ENCODE measurements around the gene BATF3. TPM values are rescaled to one million over a fixed set of nuclear protein-coding genes. Genes with fewer than 3 reads are reported as not detected.
A peak's percentile ranks its signal among the peaks of the same experiment; 100 is the strongest.

The BATF3 gene
- total RNA-seq, 4 donors from 2014 or later: 1.2 to 1.6 (median 1.2) TPM

GRCh38 chr1:212651977-212652376 is 47.7 kb downstream of the BATF3 start:
- DNase-seq: no peak
- Histone ChIP-seq H3K4me1 (peaks cover 4 to 5% of the 10 kb centered on the region in 2 donors), H3K27ac (no peak overlapping the region), H3K36me3 (no peaks in the 10 kb centered on the region), H3K4me3 (replicated peaks in 1 of 3) (no peak overlapping the region), H3K27me3 (no peaks in the 10 kb centered on the region), H3K9me3 (no peaks in the 10 kb centered on the region)
- intact Hi-C loops (cut with DNase I): no loop called here
- 96 to 97% methylated on average over 3 of the region's 3 CpGs for WGBS, 2 donors
- no peak for TF ChIP-seq POLR2A (IDR thresholded peaks at IDR 0.05)
- TF ChIP-seq, protein P1, sequence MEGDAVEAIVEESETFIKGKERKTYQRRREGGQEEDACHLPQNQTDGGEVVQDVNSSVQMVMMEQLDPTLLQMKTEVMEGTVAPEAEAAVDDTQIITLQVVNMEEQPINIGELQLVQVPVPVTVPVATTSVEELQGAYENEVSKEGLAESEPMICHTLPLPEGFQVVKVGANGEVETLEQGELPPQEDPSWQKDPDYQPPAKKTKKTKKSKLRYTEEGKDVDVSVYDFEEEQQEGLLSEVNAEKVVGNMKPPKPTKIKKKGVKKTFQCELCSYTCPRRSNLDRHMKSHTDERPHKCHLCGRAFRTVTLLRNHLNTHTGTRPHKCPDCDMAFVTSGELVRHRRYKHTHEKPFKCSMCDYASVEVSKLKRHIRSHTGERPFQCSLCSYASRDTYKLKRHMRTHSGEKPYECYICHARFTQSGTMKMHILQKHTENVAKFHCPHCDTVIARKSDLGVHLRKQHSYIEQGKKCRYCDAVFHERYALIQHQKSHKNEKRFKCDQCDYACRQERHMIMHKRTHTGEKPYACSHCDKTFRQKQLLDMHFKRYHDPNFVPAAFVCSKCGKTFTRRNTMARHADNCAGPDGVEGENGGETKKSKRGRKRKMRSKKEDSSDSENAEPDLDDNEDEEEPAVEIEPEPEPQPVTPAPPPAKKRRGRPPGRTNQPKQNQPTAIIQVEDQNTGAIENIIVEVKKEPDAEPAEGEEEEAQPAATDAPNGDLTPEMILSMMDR (IDR thresholded peaks at IDR 0.05): no peak

- Histone ChIP-seq H3K27ac (no peak overlapping the region), H3K9me3 (no peaks in the 10 kb centered on the region), H3K36me3 (no peaks in the 10 kb centered on the region), H3K4me1 (peaks cover 4 to 5% of the 10 kb centered on the region in 2 donors), H3K27me3 (no peaks in the 10 kb centered on the region), H3K4me3 (replicated peaks in 1 of 3) (no peak overlapping the region)
- 87 to 92% methylated on average over 4 of the region's 4 CpGs for WGBS, 2 donors
- TF ChIP-seq, protein P1 (IDR thresholded peaks at IDR 0.05): no peak
- TF ChIP-seq POLR2A (IDR thresholded peaks at IDR 0.05): no peak
- DNase-seq: no peak
- intact Hi-C loops (cut with DNase I): no loop called here
Observed at GRCh38 chr1:212651521-212651920, 48.1 kb downstream of the BATF3 start.

DNA sequence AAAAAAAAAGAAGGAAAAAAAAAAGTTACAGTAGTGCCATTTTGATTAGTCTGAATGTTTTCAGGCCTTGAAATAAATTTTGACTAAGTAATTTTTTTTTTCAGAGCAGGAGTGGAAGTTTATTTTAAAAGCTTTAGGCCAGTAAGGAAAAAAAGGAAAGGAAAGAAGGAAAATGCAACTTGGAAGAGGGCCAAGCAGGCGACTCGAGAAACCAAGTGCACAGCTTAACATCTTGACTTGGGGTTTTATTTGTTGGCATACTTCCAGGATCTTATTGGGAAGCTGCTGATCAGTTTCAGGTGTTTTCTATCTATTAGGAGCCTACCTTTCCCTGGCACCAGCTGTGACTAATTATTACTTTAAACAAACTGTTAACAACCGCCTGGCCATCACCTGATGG is 49.4 kb downstream of the BATF3 start:
- H3K27me3 ChIP-seq: no peaks in the 10 kb centered on the region
- peak in 1 of 2 donors; percentile 18 for DNase-seq
- TF ChIP-seq, protein P1 (IDR thresholded peaks at IDR 0.05): no peak
- no peak for TF ChIP-seq POLR2A (IDR thresholded peaks at IDR 0.05)
- no peak overlapping the region for H3K27ac ChIP-seq
- intact Hi-C loops (cut with DNase I): no loop called here
- no peak overlapping the region for H3K4me3 ChIP-seq (replicated peaks in 1 of 3)
- H3K4me1 ChIP-seq: peaks cover 4 to 5% of the 10 kb centered on the region in 2 donors
- no peaks in the 10 kb centered on the region for H3K9me3 ChIP-seq
- 33 to 35% methylated on average over 3 of the region's 3 CpGs for WGBS, 2 donors
- no peaks in the 10 kb centered on the region for H3K36me3 ChIP-seq

DNA sequence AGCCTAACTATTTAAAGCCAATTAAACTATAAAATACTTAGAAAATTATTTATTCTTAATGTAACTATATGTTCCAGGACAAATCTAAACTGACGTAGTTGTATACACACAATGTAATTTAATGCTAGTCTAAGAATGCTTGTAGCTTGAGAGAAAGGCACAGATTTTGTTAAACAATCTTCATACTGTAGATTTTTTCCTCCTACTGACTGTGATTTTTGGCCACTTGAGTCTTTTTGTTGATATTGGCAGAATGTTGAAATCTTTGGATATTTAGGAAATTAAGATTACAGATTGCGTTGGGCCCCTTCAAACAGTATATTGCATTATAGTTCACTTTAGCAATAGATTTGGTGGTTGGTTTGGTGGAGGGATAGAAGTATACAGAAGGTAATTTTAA is 50.6 kb downstream of the BATF3 start:
- Histone ChIP-seq H3K36me3 (no peaks in the 10 kb centered on the region), H3K9me3 (no peaks in the 10 kb centered on the region), H3K27me3 (no peaks in the 10 kb centered on the region), H3K4me3 (replicated peaks in 1 of 3) (no peak overlapping the region), H3K4me1 (peaks cover 4 to 5% of the 10 kb centered on the region in 2 donors), H3K27ac (no peak overlapping the region)
- TF ChIP-seq POLR2A (IDR thresholded peaks at IDR 0.05): no peak
- TF ChIP-seq, protein P1 (IDR thresholded peaks at IDR 0.05): no peak
- WGBS, 2 donors: 81 to 83% methylated on average over 2 of the region's 2 CpGs
- DNase-seq: no peak
- intact Hi-C loops (cut with DNase I): no loop called here

- TF ChIP-seq POLR2A (IDR thresholded peaks at IDR 0.05): no peak
- TF ChIP-seq, protein P1 (IDR thresholded peaks at IDR 0.05): no peak
- DNase-seq: no peak
- no peak overlapping the region for H3K4me3 ChIP-seq (replicated peaks in 1 of 3)
- no peaks in the 10 kb centered on the region for H3K27me3 ChIP-seq
- H3K9me3 ChIP-seq: no peaks in the 10 kb centered on the region
- H3K4me1 ChIP-seq: peaks cover 4 to 5% of the 10 kb centered on the region in 2 donors
- WGBS, 2 donors: 86 to 92% methylated on average over 3 of the region's 3 CpGs
- no peaks in the 10 kb centered on the region for H3K36me3 ChIP-seq
- H3K27ac ChIP-seq: no peak overlapping the region
- intact Hi-C loops (cut with DNase I): no loop called here
Observed at GRCh38 chr1:212648431-212648830, 51.2 kb downstream of the BATF3 start.

Measured in thyroid gland (tissue), 4 donors.